ENCODE measurements around the gene CHTOP. TPM values are rescaled to one million over a fixed set of nuclear protein-coding genes. Genes with fewer than 3 reads are reported as not detected.
"Not testable (repeated sequence)": the region's sequence is repeated elsewhere in the genome, so short reads cannot be mapped to it uniquely, and the experiment has no call there.

Gene CHTOP
- total RNA-seq (71.0 and 78.0 TPM in 2 replicates), polyA plus RNA-seq (94.3 and 104 TPM in 2 replicates)

- peaks cover 31% of the 10 kb centered on the region for H3K4me1 ChIP-seq (ENCODE audit: low read depth)
- H3K9me3 ChIP-seq (ENCODE audit: low read depth), result no peaks in the 10 kb centered on the region
- peak within 1 kb of the TSS; percentile 85 for H3K4me3 ChIP-seq
- no peak for TF ChIP-seq CTCF (IDR thresholded peaks at IDR 0.05; ENCODE audit: low read depth, low read length)
- DNase-seq (ENCODE audit: low read depth in 1 of 2, low spot score in 1 of 2), result peak; percentile 98 to 99
- peak within 1 kb of the TSS; percentile 100 for H3K27ac ChIP-seq
- peaks cover 22% of the 10 kb centered on the region for H3K36me3 ChIP-seq
- H3K27me3 ChIP-seq, result no peaks in the 10 kb centered on the region
Observed at GRCh38 chr1:153633754-153634665, at the start of gene CHTOP. CHTOP (plus strand) TSS chr1:153634066; CDS start chr1:153636589, 2,523 bp downstream.

- peak in 1 of 2 donors; percentile 35 for DNase-seq (ENCODE audit: low read depth in 1 of 2, low spot score in 1 of 2)
- H3K4me3 ChIP-seq, result no peak overlapping the region
- H3K27ac ChIP-seq, result no peak overlapping the region
- TF ChIP-seq CTCF (IDR thresholded peaks at IDR 0.05; ENCODE audit: low read depth, low read length), result no peak
- no peaks in the 10 kb centered on the region for H3K36me3 ChIP-seq
- H3K4me1 ChIP-seq (ENCODE audit: low read depth), result peaks cover 8% of the 10 kb centered on the region
- H3K27me3 ChIP-seq, result no peaks in the 10 kb centered on the region
- no peaks in the 10 kb centered on the region for H3K9me3 ChIP-seq (ENCODE audit: low read depth)
Observed at GRCh38 chr1:153585006-153585405, 48.9 kb upstream of the CHTOP start.

- Histone ChIP-seq H3K9me3 (ENCODE audit: low read depth) (no peaks in the 10 kb centered on the region), H3K36me3 (no peaks in the 10 kb centered on the region), H3K4me1 (ENCODE audit: low read depth) (peaks cover 8% of the 10 kb centered on the region), H3K4me3 (no peak overlapping the region), H3K27ac (no peak overlapping the region), H3K27me3 (no peaks in the 10 kb centered on the region)
- no peak for TF ChIP-seq CTCF (IDR thresholded peaks at IDR 0.05; ENCODE audit: low read depth, low read length)
- no peak for DNase-seq (ENCODE audit: low read depth in 1 of 2, low spot score in 1 of 2)
Observed at GRCh38 chr1:153586347-153586746, 47.5 kb upstream of the CHTOP start.

GRCh38 chr1:153587314-153587713 lies 46.6 kb upstream of the CHTOP start:
- H3K27ac ChIP-seq, result no peak overlapping the region
- no peak for DNase-seq (ENCODE audit: low read depth in 1 of 2, low spot score in 1 of 2)
- no peaks in the 10 kb centered on the region for H3K36me3 ChIP-seq
- TF ChIP-seq CTCF (IDR thresholded peaks at IDR 0.05; ENCODE audit: low read depth, low read length), result no peak
- H3K9me3 ChIP-seq (ENCODE audit: low read depth), result no peaks in the 10 kb centered on the region
- no peak overlapping the region for H3K4me3 ChIP-seq
- H3K4me1 ChIP-seq (ENCODE audit: low read depth), result peaks cover 8% of the 10 kb centered on the region
- H3K27me3 ChIP-seq, result no peaks in the 10 kb centered on the region

- H3K27me3 ChIP-seq; H3K4me1 ChIP-seq (ENCODE audit: low read depth); H3K9me3 ChIP-seq (ENCODE audit: low read depth); DNase-seq (ENCODE audit: low read depth in 1 of 2, low spot score in 1 of 2); H3K4me3 ChIP-seq; H3K27ac ChIP-seq; H3K36me3 ChIP-seq: not testable (repeated sequence)
Observed at GRCh38 chr1:153588033-153588432, 45.8 kb upstream of the CHTOP start.

- no peak for DNase-seq (ENCODE audit: low read depth in 1 of 2, low spot score in 1 of 2)
- Histone ChIP-seq H3K27ac (no peak overlapping the region), H3K4me3 (no peak overlapping the region), H3K9me3 (ENCODE audit: low read depth) (no peaks in the 10 kb centered on the region), H3K4me1 (ENCODE audit: low read depth) (peaks cover 8% of the 10 kb centered on the region), H3K27me3 (no peaks in the 10 kb centered on the region), H3K36me3 (no peaks in the 10 kb centered on the region)
- no peak for TF ChIP-seq CTCF (IDR thresholded peaks at IDR 0.05; ENCODE audit: low read depth, low read length)
Observed at GRCh38 chr1:153588482-153588881, 45.4 kb upstream of the CHTOP start.

All from cardiac muscle cell (in vitro differentiated cells and primary cell).